Mesenchymal stem cell (in vitro differentiated cells and primary cell): ENCODE measurements around the gene COL10A1.

Experiments
- DNase-seq: peaks from one replicate; pipeline ENCODE4 v3.0.0-alpha.2; 2013
- H2AFZ ChIP-seq: one replicate; pipeline ENCODE4 v1.6.1; 2013; ENCODE audit warnings: low read depth, mild to moderate bottlenecking, control low read depth, inconsistent platforms, low read length, moderate library complexity
- H2AK5ac ChIP-seq: 2 replicates; pipeline ENCODE4 v1.6.1; 2013; ENCODE audit warnings: low read length, moderate library complexity, mild to moderate bottlenecking, inconsistent platforms; ENCODE audit not compliant: severe bottlenecking
- H2BK120ac ChIP-seq: one replicate; pipeline ENCODE4 v1.6.1; 2013; ENCODE audit warnings: low read depth, mild to moderate bottlenecking, inconsistent platforms, low read length, moderate library complexity
- H2BK12ac ChIP-seq, 2 experiments: one replicate each; pipeline ENCODE4 v1.6.1; 2013; ENCODE audit warnings: inconsistent platforms in 2 of 2, low read length in 2 of 2, mild to moderate bottlenecking in 2 of 2, moderate library complexity in 2 of 2, control low read depth in 1 of 2
- H2BK15ac ChIP-seq: one replicate; pipeline ENCODE4 v1.6.1; 2013; ENCODE audit warnings: mild to moderate bottlenecking, low read depth, inconsistent platforms; ENCODE audit not compliant: poor library complexity, severe bottlenecking
- H2BK5ac ChIP-seq: 2 replicates; pipeline ENCODE4 v1.6.1; 2013; ENCODE audit warnings: low read depth, mild to moderate bottlenecking, low read length, control low read depth, inconsistent platforms; ENCODE audit not compliant: poor library complexity, severe bottlenecking
- H3K14ac ChIP-seq, 2 experiments: one replicate each; pipeline ENCODE4 v1.6.1; 2013; ENCODE audit warnings: inconsistent platforms in 2 of 2, low read length in 2 of 2, control low read depth in 1 of 2, mild to moderate bottlenecking in 1 of 2, moderate library complexity in 1 of 2
- H3K18ac ChIP-seq, 2 experiments: one replicate each; pipeline ENCODE4 v1.6.1; 2013; ENCODE audit warnings: inconsistent platforms in 2 of 2, low read length in 2 of 2, control low read depth in 1 of 2, low read depth in 1 of 2, mild to moderate bottlenecking in 1 of 2
- H3K23ac ChIP-seq, 2 experiments: one replicate each; pipeline ENCODE4 v1.6.1; 2013; ENCODE audit warnings: inconsistent platforms in 2 of 2, low read length in 2 of 2, mild to moderate bottlenecking in 2 of 2, moderate library complexity in 2 of 2, control low read depth in 1 of 2
- H3K27ac ChIP-seq: 2 replicates; pipeline ENCODE4 v1.5.1; 2013; ENCODE audit warnings: mild to moderate bottlenecking, moderate library complexity, low read length, control low read depth, inconsistent platforms; ENCODE audit not compliant: poor library complexity, severe bottlenecking
- H3K27me3 ChIP-seq, 2 experiments: 2 replicates each; pipeline versions ENCODE4 v1.6.1 to v1.7.0; 2013; ENCODE audit warnings: low read length in 2 of 2, mild to moderate bottlenecking in 2 of 2, moderate library complexity in 2 of 2, control low read depth in 1 of 2, inconsistent platforms in 1 of 2; ENCODE audit not compliant: control insufficient read depth in 1 of 2, insufficient read depth in 1 of 2
- H3K36me3 ChIP-seq, 2 experiments: 2 replicates each; pipeline versions ENCODE4 v1.6.1 to v1.7.0; 2013; ENCODE audit warnings: low read length in 2 of 2, control low read depth in 1 of 2, inconsistent platforms in 1 of 2, low read depth in 1 of 2, mild to moderate bottlenecking in 1 of 2; ENCODE audit not compliant: insufficient read depth in 2 of 2, control insufficient read depth in 1 of 2
- H3K4ac ChIP-seq, 2 experiments: one replicate each; pipeline ENCODE4 v1.6.1; 2013; ENCODE audit warnings: inconsistent platforms in 2 of 2, low read length in 2 of 2, mild to moderate bottlenecking in 2 of 2, moderate library complexity in 2 of 2, control low read depth in 1 of 2, low read depth in 1 of 2
- H3K4me1 ChIP-seq: 2 replicates; pipeline ENCODE4 v1.6.1; 2013; ENCODE audit warnings: low read depth, low read length, control low read depth; ENCODE audit not compliant: control insufficient read depth, insufficient read depth
- H3K4me2 ChIP-seq: 2 replicates; pipeline ENCODE4 v1.6.1; 2013; ENCODE audit warnings: low read length, mild to moderate bottlenecking, inconsistent platforms; ENCODE audit not compliant: poor library complexity, severe bottlenecking
- H3K4me3 ChIP-seq, 2 experiments: 2 replicates each; pipeline versions ENCODE4 v1.5.1 to v1.7.0; 2013; ENCODE audit warnings: low read length in 2 of 2, mild to moderate bottlenecking in 2 of 2, control low read depth in 1 of 2, low read depth in 1 of 2; ENCODE audit not compliant: insufficient read depth in 1 of 2
- H3K79me1 ChIP-seq: replicated peaks from 2 replicates; pipeline ENCODE4 v1.6.1; 2013; ENCODE audit warnings: mild to moderate bottlenecking, control low read depth, low read length, inconsistent platforms; ENCODE audit not compliant: poor library complexity, severe bottlenecking
- H3K9ac ChIP-seq: 2 replicates; pipeline ENCODE4 v1.7.0; 2013; ENCODE audit warnings: mild to moderate bottlenecking, low read length, moderate library complexity
- H3K9me3 ChIP-seq: 2 replicates; pipeline ENCODE4 v1.7.0; 2013; ENCODE audit warnings: mild to moderate bottlenecking, low read length; ENCODE audit not compliant: control insufficient read depth
- H4K8ac ChIP-seq: one replicate; pipeline ENCODE4 v1.6.1; 2013; ENCODE audit warnings: inconsistent platforms, mild to moderate bottlenecking, low read length, moderate library complexity
- H4K91ac ChIP-seq: one replicate; pipeline ENCODE4 v1.6.1; 2013; ENCODE audit warnings: mild to moderate bottlenecking, low read length, inconsistent platforms
- WGBS: methylation state at CpG from one replicate; pipeline ENCODE4 v1.1.7; 2013; ENCODE audit warnings: mixed read lengths; 5-methylcytosine and 5-hydroxymethylcytosine counted together

Gene COL10A1

DNA sequence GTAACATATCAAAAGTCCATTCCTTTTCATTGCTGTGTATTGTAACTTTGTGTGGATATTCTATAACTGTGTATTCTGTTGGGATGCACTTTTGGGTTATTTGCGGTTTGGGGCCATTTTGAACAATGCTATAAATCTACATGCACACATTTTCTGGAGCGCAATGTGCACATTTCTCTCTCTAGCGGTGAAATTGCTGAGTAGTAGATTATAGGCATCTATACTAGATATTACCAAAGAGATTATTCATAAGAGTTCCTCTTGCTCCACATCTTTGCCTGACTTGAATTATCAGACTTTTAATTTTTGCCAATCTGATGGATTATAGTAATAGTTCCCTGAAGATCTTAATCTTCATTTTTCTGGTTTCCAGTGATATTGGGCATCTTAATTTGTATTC lies 47.0 kb downstream of the COL10A1 start:
- Histone ChIP-seq H2AK5ac (no peak overlapping the region), H3K79me1 (no peaks in the 10 kb centered on the region), H3K27ac (no peak overlapping the region), H4K8ac (no peak overlapping the region), H3K9me3 (no peaks in the 10 kb centered on the region), H3K27me3 (no peaks in the 10 kb centered on the region), H3K4me3 (no peak overlapping the region), H2BK12ac (no peak overlapping the region), H3K9ac (no peak overlapping the region), H2BK5ac (no peak overlapping the region), H2BK120ac (no peak overlapping the region), H3K4me1 (no peaks in the 10 kb centered on the region), H3K18ac (no peak overlapping the region), H2AFZ (no peak overlapping the region), H3K4ac (no peak overlapping the region), H2BK15ac (no peak overlapping the region), H3K14ac (no peak overlapping the region), H3K4me2 (no peak overlapping the region), H4K91ac (no peak overlapping the region), H3K23ac (no peak overlapping the region), H3K36me3 (no peaks in the 10 kb centered on the region)
- DNase-seq, result no peak
- no CpG with 5 or more reads among the region's 3 CpGs for WGBS

DNA sequence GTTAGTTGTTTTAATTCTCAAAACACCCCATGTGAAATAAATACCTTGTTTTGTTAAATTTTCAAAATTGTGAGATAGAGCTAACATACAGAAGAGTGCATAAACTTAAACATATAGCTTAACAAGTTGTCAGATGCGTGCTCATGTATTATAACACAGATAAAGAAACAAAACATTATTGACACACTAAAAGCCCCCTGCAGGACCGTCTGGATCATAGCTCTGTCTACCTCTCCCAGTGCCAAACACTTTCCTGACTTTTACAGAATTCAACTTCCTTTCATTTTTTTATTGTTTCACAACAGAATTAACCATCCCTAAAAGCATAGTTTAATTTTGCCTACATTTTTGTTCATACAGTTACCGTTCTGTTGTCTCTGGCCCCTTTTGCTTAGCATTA lies 47.4 kb downstream of the COL10A1 start:
- Histone ChIP-seq H2BK5ac (no peak overlapping the region), H4K91ac (no peak overlapping the region), H2BK15ac (no peak overlapping the region), H2BK12ac (no peak overlapping the region), H2AK5ac (no peak overlapping the region), H3K9me3 (no peaks in the 10 kb centered on the region), H3K36me3 (no peaks in the 10 kb centered on the region), H3K79me1 (no peaks in the 10 kb centered on the region), H2AFZ (no peak overlapping the region), H3K9ac (no peak overlapping the region), H2BK120ac (no peak overlapping the region), H3K23ac (no peak overlapping the region), H3K4me1 (peaks cover 2% of the 10 kb centered on the region), H3K27ac (no peak overlapping the region), H3K4me3 (no peak overlapping the region), H3K18ac (no peak overlapping the region), H3K4ac (no peak overlapping the region), H3K4me2 (no peak overlapping the region), H3K27me3 (no peaks in the 10 kb centered on the region), H4K8ac (no peak overlapping the region), H3K14ac (no peak overlapping the region)
- no peak for DNase-seq
- 88% methylated on average over 3 of the region's 3 CpGs for WGBS

DNA sequence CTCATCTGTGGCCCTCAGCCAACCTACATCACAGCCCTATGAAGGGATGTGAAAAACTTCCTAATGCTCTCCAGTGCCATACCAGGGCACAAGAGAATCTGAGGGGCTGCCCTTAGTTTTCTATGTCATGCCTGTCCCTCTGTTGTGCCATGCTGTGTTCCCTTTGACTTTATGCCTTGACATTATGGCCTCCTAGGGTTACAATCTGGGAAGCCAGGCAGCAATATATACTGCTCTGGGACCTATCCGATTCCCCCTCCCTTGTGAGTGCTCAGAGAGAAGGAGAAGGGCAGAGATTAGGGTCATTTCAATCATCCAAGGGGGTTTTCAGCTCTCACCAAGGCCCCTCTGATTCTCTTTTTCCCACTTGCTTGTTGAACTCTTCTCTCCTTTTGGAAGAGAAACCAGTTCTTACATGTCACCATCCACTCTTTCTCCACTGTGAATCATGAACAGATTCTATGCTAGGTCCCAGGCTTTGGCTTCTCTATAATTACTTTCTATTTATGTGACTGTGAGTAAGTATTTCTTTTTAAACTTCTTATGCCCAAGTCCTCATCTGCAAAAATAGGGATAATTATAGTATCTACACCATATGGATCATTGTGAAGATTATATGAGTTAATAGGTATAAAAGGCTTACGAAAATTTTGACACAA lies 51.1 kb downstream of the COL10A1 start:
- no peak overlapping the region for H3K23ac ChIP-seq
- no peak overlapping the region for H2AFZ ChIP-seq
- H2BK5ac ChIP-seq, result no peak overlapping the region
- H3K9me3 ChIP-seq, result no peaks in the 10 kb centered on the region
- H2BK12ac ChIP-seq, result no peak overlapping the region
- H2BK120ac ChIP-seq, result no peak overlapping the region
- no peak overlapping the region for H3K4me3 ChIP-seq
- H2BK15ac ChIP-seq, result no peak overlapping the region
- no peak overlapping the region for H4K8ac ChIP-seq
- H4K91ac ChIP-seq, result no peak overlapping the region
- no peaks in the 10 kb centered on the region for H3K79me1 ChIP-seq
- no peak overlapping the region for H3K9ac ChIP-seq
- H3K4me2 ChIP-seq, result no peak overlapping the region
- H3K4ac ChIP-seq, result peak overlapping the region; percentile 17 to 37
- H3K4me1 ChIP-seq, result peaks cover 2% of the 10 kb centered on the region
- no peak for DNase-seq
- 100% methylated on average over 2 of the region's 2 CpGs for WGBS
- H3K36me3 ChIP-seq, result no peaks in the 10 kb centered on the region
- no peak overlapping the region for H3K18ac ChIP-seq
- H3K14ac ChIP-seq, result peak overlapping the region in 1 of 2 experiments; percentile 48
- H2AK5ac ChIP-seq, result no peak overlapping the region
- no peaks in the 10 kb centered on the region for H3K27me3 ChIP-seq
- no peak overlapping the region for H3K27ac ChIP-seq

DNA sequence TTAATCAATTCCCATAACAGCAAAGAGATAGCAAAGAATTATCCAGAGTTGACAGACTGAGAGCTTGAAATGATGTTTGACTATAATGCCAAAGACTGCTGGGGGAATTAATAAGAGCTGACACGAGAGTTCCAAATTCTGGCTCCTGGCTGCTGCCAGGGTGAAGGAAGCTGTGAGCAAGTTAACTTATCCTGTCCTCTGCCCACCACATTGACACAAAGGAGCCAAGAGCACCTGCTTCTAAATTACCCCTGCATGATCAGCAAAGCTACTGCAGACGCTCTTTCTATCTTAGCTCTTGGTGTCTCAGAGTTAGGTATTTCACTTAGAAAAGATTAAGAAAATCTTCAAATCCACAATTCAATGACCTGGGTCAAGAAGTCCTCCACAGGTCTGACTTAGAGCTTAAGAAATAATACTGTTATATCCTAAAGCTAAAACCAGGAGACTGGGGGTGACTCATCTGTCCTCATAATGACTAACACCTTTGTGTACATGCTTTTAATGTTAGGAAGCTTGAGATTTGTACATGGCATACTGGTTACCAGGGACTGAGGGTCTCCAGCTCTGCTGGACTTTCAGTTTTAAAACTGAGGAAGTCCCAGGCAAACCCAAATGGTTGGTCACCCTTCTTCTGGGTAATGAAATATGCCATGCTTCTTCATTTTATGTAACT lies 52.0 kb downstream of the COL10A1 start:
- Histone ChIP-seq H3K27ac (no peak overlapping the region), H3K27me3 (no peaks in the 10 kb centered on the region), H4K91ac (no peak overlapping the region), H2BK120ac (no peak overlapping the region), H3K9me3 (no peaks in the 10 kb centered on the region), H2BK12ac (no peak overlapping the region), H3K4me3 (no peak overlapping the region), H3K4ac (no peak overlapping the region), H3K79me1 (no peaks in the 10 kb centered on the region), H4K8ac (no peak overlapping the region), H2BK5ac (no peak overlapping the region), H3K9ac (no peak overlapping the region), H3K36me3 (no peaks in the 10 kb centered on the region), H3K18ac (peak overlapping the region in 1 of 2 experiments; percentile 41), H2AFZ (no peak overlapping the region), H3K23ac (no peak overlapping the region), H3K4me1 (peaks cover 2% of the 10 kb centered on the region), H3K4me2 (no peak overlapping the region), H2BK15ac (no peak overlapping the region), H2AK5ac (no peak overlapping the region), H3K14ac (no peak overlapping the region)
- peak; percentile 88 for DNase-seq
- WGBS, result 35% methylated on average over 2 of the region's 2 CpGs
